ENCODE data around the gene PCDHGA5. TPM values are rescaled to one million over a fixed set of nuclear protein-coding genes. Genes with fewer than 3 reads are reported as not detected.

PCDHGA5 gene
- total RNA-seq, 1 experiment from 2014 or later = 0.42 TPM

GRCh38 chr5:141320225-141321169, 43.5 kb upstream of the PCDHGA5 start, which contains the start of gene TAF7:
TAF7 (minus strand) TSS chr5:141320784; CDS start chr5:141320044, 740 bp downstream.
- peak; percentile 90 for TF ChIP-seq CTCF (IDR thresholded peaks at IDR 0.05; ENCODE audit: unreplicated experiment)

GRCh38 chr5:141322261-141322660, 41.7 kb upstream of the PCDHGA5 start:
- no peak for DNase-seq (ENCODE audit: unreplicated experiment)
- Mint-ChIP-seq H3K4me1 (ENCODE audit: insufficient read depth, unreplicated experiment) (peaks cover 14% of the 10 kb centered on the region), H3K9me3 (ENCODE audit: unreplicated experiment) (peaks cover 38% of the 10 kb centered on the region), H3K27me3 (ENCODE audit: insufficient read depth, unreplicated experiment) (no peaks in the 10 kb centered on the region), H3K36me3 (ENCODE audit: insufficient read depth, unreplicated experiment) (peaks cover 37% of the 10 kb centered on the region), H3K4me3 (ENCODE audit: unreplicated experiment) (peak overlapping the region; percentile 99), H3K27ac (ENCODE audit: low read depth, unreplicated experiment) (no peak overlapping the region)
- intact Hi-C loops (cut with micrococcal nuclease) = no loop called here
- no peak for TF ChIP-seq CTCF (IDR thresholded peaks at IDR 0.05; ENCODE audit: unreplicated experiment)
- ChIA-PET POLR2A (interaction anchor here (0.6 to 5.0 kb wide), 3 partner anchors 61 to 616 kb away, joined by 3 to 60 read pairs (median 3); no protein-coding TSS in a partner anchor), CTCF (interaction anchor here (0.6 to 1.4 kb wide), 9 partner anchors 8 to 821 kb away, joined by 3 to 4 read pairs (median 3); partner anchors contain the start of genes PCDHGA1 and PCDHGA5)
- BruUV-seq (replicated peaks) = no TSS peak

More at GRCh38 chr5:141320225-141321169, 43.5 kb upstream of the PCDHGA5 start, which contains the start of gene TAF7:
- peak; percentile 95 for DNase-seq (ENCODE audit: unreplicated experiment)
- ChIA-PET POLR2A (interaction anchor here (0.6 to 5.0 kb wide), 46 partner anchors 9 to 620 kb away, joined by 3 to 60 read pairs (median 4); partner anchors contain the start of genes DIAPH1, HDAC3, PCDHB10 and PCDHB11), CTCF (interaction anchor here (0.6 to 4.8 kb wide), 71 partner anchors 9 to 1470 kb away, joined by 3 to 56 read pairs (median 4); partner anchors contain the start of genes DIAPH1, PCDHB10, PCDHB11 and PCDHB13)
- no peaks in the 10 kb centered on the region for H3K27me3 Mint-ChIP-seq (ENCODE audit: insufficient read depth, unreplicated experiment)
- peak within 1 kb of the TSS; percentile 100 for H3K27ac Mint-ChIP-seq (ENCODE audit: low read depth, unreplicated experiment)
- BruUV-seq (replicated peaks) = TSS peak; percentile 65
- peak within 1 kb of the TSS; percentile 99 for H3K4me3 Mint-ChIP-seq (ENCODE audit: unreplicated experiment)
- intact Hi-C loops (cut with micrococcal nuclease) = loop anchor here (1.0 kb wide), 2 partner anchors 204 to 240 kb away; no protein-coding TSS in a partner anchor
- H3K4me1 Mint-ChIP-seq (ENCODE audit: insufficient read depth, unreplicated experiment) = peaks cover 14% of the 10 kb centered on the region
- peaks cover 37% of the 10 kb centered on the region for H3K9me3 Mint-ChIP-seq (ENCODE audit: unreplicated experiment)
- H3K36me3 Mint-ChIP-seq (ENCODE audit: insufficient read depth, unreplicated experiment) = peaks cover 55% of the 10 kb centered on the region

- no peak overlapping the region for H3K27ac Mint-ChIP-seq (ENCODE audit: low read depth, unreplicated experiment)
Measured at GRCh38 chr5:141326088-141326854, 37.7 kb upstream of the PCDHGA5 start.

More at GRCh38 chr5:141326088-141326854, 37.7 kb upstream of the PCDHGA5 start:
- no peak for TF ChIP-seq CTCF (IDR thresholded peaks at IDR 0.05; ENCODE audit: unreplicated experiment)
- CTCF ChIA-PET = interaction anchor here (0.6 kb wide), 1 partner anchor 13 kb away, joined by 4 read pairs; no protein-coding TSS in a partner anchor
- DNase-seq (ENCODE audit: unreplicated experiment) = peak; percentile 39
- no TSS peak for BruUV-seq (replicated peaks)
- H3K36me3 Mint-ChIP-seq (ENCODE audit: insufficient read depth, unreplicated experiment) = no peaks in the 10 kb centered on the region
- H3K4me1 Mint-ChIP-seq (ENCODE audit: insufficient read depth, unreplicated experiment) = no peaks in the 10 kb centered on the region
- H3K27me3 Mint-ChIP-seq (ENCODE audit: insufficient read depth, unreplicated experiment) = no peaks in the 10 kb centered on the region
- no peak overlapping the region for H3K4me3 Mint-ChIP-seq (ENCODE audit: unreplicated experiment)
- H3K9me3 Mint-ChIP-seq (ENCODE audit: unreplicated experiment) = peaks cover 15% of the 10 kb centered on the region
- intact Hi-C loops (cut with micrococcal nuclease) = no loop called here
- POLR2A ChIA-PET = interaction anchor here (0.7 kb wide), 1 partner anchor 1382 kb away, joined by 4 read pairs; no protein-coding TSS in a partner anchor
